Measurements from ENCODE around the gene PHACTR3. TPM values are rescaled to one million over a fixed set of nuclear protein-coding genes. Genes with fewer than 3 reads are reported as not detected.
A peak's percentile ranks its signal among the peaks of the same experiment; 100 is the strongest.

Gene PHACTR3
- total RNA-seq, 1 experiment from 2014 or later = 30.6 TPM

GRCh38 chr20:59743767-59744485 is 139.6 kb downstream of the PHACTR3 start:
- ChIA-PET CTCF (no interaction called here), POLR2A (ENCODE audit: unreplicated experiment) (no interaction called here)
- Histone ChIP-seq H3F3A (ENCODE audit: low read length, unreplicated experiment) (no peaks in the 10 kb centered on the region), H3K9ac (ENCODE audit: low read length) (no peak overlapping the region), H3K36me3 (ENCODE audit: low read depth, low read length) (no peaks in the 10 kb centered on the region), H3K4me3 (ENCODE audit: low read length) (no peak overlapping the region), H4K20me1 (ENCODE audit: low read length) (no peaks in the 10 kb centered on the region), H3K27me3 (ENCODE audit: low read length) (peaks cover 69% of the 10 kb centered on the region), H3K9me2 (replicated peaks; ENCODE audit: low read length) (no peaks in the 10 kb centered on the region), H3K4me1 (ENCODE audit: insufficient read depth, low read length) (no peaks in the 10 kb centered on the region), H3K79me2 (ENCODE audit: low read length) (no peaks in the 10 kb centered on the region), H3K4me2 (ENCODE audit: low read length) (no peak overlapping the region), H2AFZ (ENCODE audit: low read length) (no peak overlapping the region), H3K27ac (ENCODE audit: low read length) (no peak overlapping the region), H3K9me3 (ENCODE audit: low read length) (no peaks in the 10 kb centered on the region)
- ATAC-seq (peak; percentile 80), DNase-seq (peak; percentile 27)
- intact Hi-C loops (cut with micrococcal nuclease) = no loop called here
- no peak for TF ChIP-seq EZH2phosphoT487 (IDR thresholded peaks at IDR 0.05; ENCODE audit: borderline replicate concordance, low read length)
- no peak for TF ChIP-seq EZH2 (IDR thresholded peaks at IDR 0.05; ENCODE audit: low read length, unreplicated experiment)
- TF ChIP-seq CTCF (conservative IDR thresholded peaks at IDR 0.05; ENCODE audit: low read depth, low read length) = peak; percentile 46
- no TSS peak for BruUV-seq (replicated peaks)

GRCh38 chr20:59744756-59745155 is 140.4 kb downstream of the PHACTR3 start:
- H3K4me2 ChIP-seq (ENCODE audit: low read length) = no peak overlapping the region
- H3K9ac ChIP-seq (ENCODE audit: low read length) = no peak overlapping the region
- no peaks in the 10 kb centered on the region for H3F3A ChIP-seq (ENCODE audit: low read length, unreplicated experiment)
- BruUV-seq (replicated peaks) = no TSS peak
- no peak for TF ChIP-seq EZH2phosphoT487 (IDR thresholded peaks at IDR 0.05; ENCODE audit: borderline replicate concordance, low read length)
- no peak for TF ChIP-seq EZH2 (IDR thresholded peaks at IDR 0.05; ENCODE audit: low read length, unreplicated experiment)
- no peak for TF ChIP-seq CTCF (conservative IDR thresholded peaks at IDR 0.05; ENCODE audit: low read depth, low read length)
- H4K20me1 ChIP-seq (ENCODE audit: low read length) = no peaks in the 10 kb centered on the region
- H3K9me3 ChIP-seq (ENCODE audit: low read length) = no peaks in the 10 kb centered on the region
- H3K36me3 ChIP-seq (ENCODE audit: low read depth, low read length) = no peaks in the 10 kb centered on the region
- no peaks in the 10 kb centered on the region for H3K79me2 ChIP-seq (ENCODE audit: low read length)
- H3K27me3 ChIP-seq (ENCODE audit: low read length) = peaks cover 69% of the 10 kb centered on the region
- ChIA-PET POLR2A (ENCODE audit: unreplicated experiment) (no interaction called here), CTCF (no interaction called here)
- intact Hi-C loops (cut with micrococcal nuclease) = no loop called here
- no peak overlapping the region for H3K27ac ChIP-seq (ENCODE audit: low read length)
- no peak overlapping the region for H3K4me3 ChIP-seq (ENCODE audit: low read length)
- no peaks in the 10 kb centered on the region for H3K4me1 ChIP-seq (ENCODE audit: insufficient read depth, low read length)
- no peaks in the 10 kb centered on the region for H3K9me2 ChIP-seq (replicated peaks; ENCODE audit: low read length)
- no peak overlapping the region for H2AFZ ChIP-seq (ENCODE audit: low read length)
- no peak for DNase-seq
- ATAC-seq = no peak

GRCh38 chr20:59745201-59745600 is 140.9 kb downstream of the PHACTR3 start:
- no TSS peak for BruUV-seq (replicated peaks)
- ATAC-seq (no peak), DNase-seq (no peak)
- peaks cover 72% of the 10 kb centered on the region for H3K27me3 ChIP-seq (ENCODE audit: low read length)
- H3K79me2 ChIP-seq (ENCODE audit: low read length) = no peaks in the 10 kb centered on the region
- H2AFZ ChIP-seq (ENCODE audit: low read length) = no peak overlapping the region
- H4K20me1 ChIP-seq (ENCODE audit: low read length) = no peaks in the 10 kb centered on the region
- no peak overlapping the region for H3K27ac ChIP-seq (ENCODE audit: low read length)
- no peak overlapping the region for H3K9ac ChIP-seq (ENCODE audit: low read length)
- intact Hi-C loops (cut with micrococcal nuclease) = no loop called here
- H3K9me3 ChIP-seq (ENCODE audit: low read length) = no peaks in the 10 kb centered on the region
- H3F3A ChIP-seq (ENCODE audit: low read length, unreplicated experiment) = no peaks in the 10 kb centered on the region
- no peaks in the 10 kb centered on the region for H3K4me1 ChIP-seq (ENCODE audit: insufficient read depth, low read length)
- no peak for TF ChIP-seq EZH2phosphoT487 (IDR thresholded peaks at IDR 0.05; ENCODE audit: borderline replicate concordance, low read length)
- no peak for TF ChIP-seq EZH2 (IDR thresholded peaks at IDR 0.05; ENCODE audit: low read length, unreplicated experiment)
- no peak for TF ChIP-seq CTCF (conservative IDR thresholded peaks at IDR 0.05; ENCODE audit: low read depth, low read length)
- H3K4me3 ChIP-seq (ENCODE audit: low read length) = no peak overlapping the region
- CTCF ChIA-PET = no interaction called here
- POLR2A ChIA-PET (ENCODE audit: unreplicated experiment) = no interaction called here
- no peak overlapping the region for H3K4me2 ChIP-seq (ENCODE audit: low read length)
- H3K9me2 ChIP-seq (replicated peaks; ENCODE audit: low read length) = no peaks in the 10 kb centered on the region
- no peaks in the 10 kb centered on the region for H3K36me3 ChIP-seq (ENCODE audit: low read depth, low read length)
